Right lobe of liver (tissue), 4 donors: ENCODE results near the gene NDUFA12.

Source experiments
- POLR2A ChIP-seq: fragments of 450-650 bp; IDR thresholded peaks from one replicate; pipeline ENCODE4 v1.6.1; 2017; ENCODE audit warnings: antibody characterized with exemption, mild to moderate bottlenecking
- TF ChIP-seq, protein P1 (sequence below), 4 donors: fragments of 200-600 bp in 3 of 4; fragments of 450-650 bp in 1 of 4; IDR thresholded peaks; one replicate each; pipeline versions ENCODE4 v1.5.1 to v1.8.0; 2016 to 2022; ENCODE audit warnings: antibody characterized with exemption in 4 of 4, mild to moderate bottlenecking in 2 of 4
- donor health status: DM: no; HTN: no; CAD: no.
- donor health status: DM: no; HTN: no; CAD: no.
- donor health status: DM: no; HTN: yes; CAD: no.

DNA sequence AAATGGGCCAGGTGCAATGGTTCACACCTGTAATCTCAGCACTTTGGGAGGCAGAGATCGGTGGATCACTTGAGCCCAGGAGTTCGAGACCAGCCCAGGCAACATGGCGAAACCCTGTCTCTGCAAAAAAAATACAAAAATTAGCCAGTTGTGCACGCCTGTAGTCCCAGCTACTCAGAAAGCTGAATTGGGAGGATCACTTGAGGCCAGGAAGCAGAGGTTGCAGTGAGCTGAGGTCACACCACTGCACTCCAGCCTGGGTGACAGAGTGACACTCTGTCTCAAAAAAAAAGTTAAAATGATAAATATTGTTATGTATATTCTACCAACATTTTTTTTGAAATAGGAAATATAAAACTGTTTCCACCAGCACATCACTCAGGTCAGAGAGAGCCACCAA lies 64.9 kb downstream of the NDUFA12 start:
- TF ChIP-seq, protein P1, sequence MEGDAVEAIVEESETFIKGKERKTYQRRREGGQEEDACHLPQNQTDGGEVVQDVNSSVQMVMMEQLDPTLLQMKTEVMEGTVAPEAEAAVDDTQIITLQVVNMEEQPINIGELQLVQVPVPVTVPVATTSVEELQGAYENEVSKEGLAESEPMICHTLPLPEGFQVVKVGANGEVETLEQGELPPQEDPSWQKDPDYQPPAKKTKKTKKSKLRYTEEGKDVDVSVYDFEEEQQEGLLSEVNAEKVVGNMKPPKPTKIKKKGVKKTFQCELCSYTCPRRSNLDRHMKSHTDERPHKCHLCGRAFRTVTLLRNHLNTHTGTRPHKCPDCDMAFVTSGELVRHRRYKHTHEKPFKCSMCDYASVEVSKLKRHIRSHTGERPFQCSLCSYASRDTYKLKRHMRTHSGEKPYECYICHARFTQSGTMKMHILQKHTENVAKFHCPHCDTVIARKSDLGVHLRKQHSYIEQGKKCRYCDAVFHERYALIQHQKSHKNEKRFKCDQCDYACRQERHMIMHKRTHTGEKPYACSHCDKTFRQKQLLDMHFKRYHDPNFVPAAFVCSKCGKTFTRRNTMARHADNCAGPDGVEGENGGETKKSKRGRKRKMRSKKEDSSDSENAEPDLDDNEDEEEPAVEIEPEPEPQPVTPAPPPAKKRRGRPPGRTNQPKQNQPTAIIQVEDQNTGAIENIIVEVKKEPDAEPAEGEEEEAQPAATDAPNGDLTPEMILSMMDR (IDR thresholded peaks at IDR 0.05) = no peak
- TF ChIP-seq POLR2A = no peak
